HG03025 (cell line): Measurements from ENCODE around the gene C19orf33.

Source experiments
- ATAC-seq: cut with Tn5 transposase; IDR thresholded peaks from one replicate; pipeline ENCODE4 v1.9.1; 2021; ENCODE audit warnings: mild to moderate bottlenecking, moderate library complexity; ENCODE audit not compliant: unreplicated experiment, low FRiP score

C19orf33 gene

GRCh38 chr19:38308006-38308766 is 4.1 kb downstream of the C19orf33 start:
- ATAC-seq: no peak

DNA sequence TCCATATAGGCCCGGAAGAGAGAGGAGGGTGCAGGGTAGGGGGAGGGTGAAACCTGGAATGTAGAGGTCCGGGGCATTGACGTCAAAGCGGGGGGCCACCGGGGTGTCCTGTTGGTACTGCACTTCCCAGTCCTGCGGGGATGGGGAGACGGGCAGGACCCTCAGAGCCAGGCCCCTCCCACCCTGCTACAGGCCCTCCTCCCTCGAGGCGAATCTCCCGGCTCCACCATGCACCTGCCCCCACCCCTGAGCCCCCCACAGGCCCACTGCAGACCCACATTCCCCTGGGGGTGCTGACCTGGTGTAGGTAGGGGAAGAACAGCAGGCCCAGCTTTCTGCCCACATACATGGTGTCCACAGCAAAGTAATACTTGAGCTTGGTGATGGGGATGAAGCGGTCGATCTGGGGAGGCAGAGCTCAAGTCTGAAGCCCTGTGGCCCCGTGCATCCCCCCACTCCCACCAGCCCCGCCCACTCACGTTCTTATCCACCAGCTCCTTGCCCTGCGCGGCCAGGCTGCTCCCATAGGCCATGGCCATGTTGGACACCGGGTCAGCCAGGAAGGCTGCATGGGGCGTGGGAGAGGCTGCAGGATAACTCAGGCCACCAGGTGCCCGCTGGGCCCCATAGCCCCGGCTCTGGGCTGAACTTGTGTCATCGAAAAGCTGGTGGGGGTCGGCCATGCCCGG is 5.0 kb downstream of the C19orf33 start:
- ATAC-seq: no peak

- no peak for ATAC-seq
Measured at GRCh38 chr19:38309615-38310278, 5.7 kb downstream of the C19orf33 start.

DNA sequence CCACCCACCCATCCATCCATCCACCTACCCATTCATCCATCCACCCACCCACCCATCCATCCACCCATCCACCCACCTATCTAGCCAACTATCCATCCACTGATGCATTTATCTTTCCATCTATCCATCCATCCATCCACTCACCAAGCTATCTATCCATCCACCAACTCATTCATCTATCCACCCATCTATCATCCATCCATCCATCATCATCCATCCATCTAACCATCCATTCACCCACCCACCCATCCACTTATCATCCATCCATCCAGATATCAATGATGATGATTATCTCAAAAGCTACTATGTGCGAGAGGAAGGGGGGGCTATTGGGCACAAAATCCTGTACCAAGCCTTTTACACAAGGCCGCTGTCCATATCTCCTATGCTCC is 6.2 kb downstream of the C19orf33 start:
- no peak for ATAC-seq

DNA sequence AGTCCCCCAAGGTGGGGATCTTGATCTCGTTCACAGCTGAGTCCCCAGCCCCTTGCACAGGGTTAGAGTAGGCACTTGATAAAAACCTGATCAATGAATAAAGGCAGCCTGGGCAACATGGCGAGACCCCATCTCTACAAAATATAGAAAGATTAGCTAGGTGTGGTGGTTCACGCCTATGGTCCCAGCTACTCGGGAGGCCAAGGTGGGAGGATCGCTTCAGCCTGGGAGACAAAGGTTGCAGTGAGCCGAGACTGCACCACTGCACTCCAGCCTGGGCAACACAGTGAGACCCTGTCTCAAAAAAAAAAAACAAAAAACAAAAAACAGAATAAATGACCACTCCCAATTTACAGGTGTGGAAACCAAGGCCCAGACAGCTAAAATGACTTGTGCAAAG is 6.9 kb downstream of the C19orf33 start:
- no peak for ATAC-seq

GRCh38 chr19:38315657-38316476 is 11.8 kb downstream of the C19orf33 start, which contains the start of gene YIF1B:
Gene YIF1B, minus strand, starts transcription at chr19:38315947. Its CDS starts 30 bp downstream, at chr19:38315917.
- ATAC-seq: peak; percentile 78

DNA sequence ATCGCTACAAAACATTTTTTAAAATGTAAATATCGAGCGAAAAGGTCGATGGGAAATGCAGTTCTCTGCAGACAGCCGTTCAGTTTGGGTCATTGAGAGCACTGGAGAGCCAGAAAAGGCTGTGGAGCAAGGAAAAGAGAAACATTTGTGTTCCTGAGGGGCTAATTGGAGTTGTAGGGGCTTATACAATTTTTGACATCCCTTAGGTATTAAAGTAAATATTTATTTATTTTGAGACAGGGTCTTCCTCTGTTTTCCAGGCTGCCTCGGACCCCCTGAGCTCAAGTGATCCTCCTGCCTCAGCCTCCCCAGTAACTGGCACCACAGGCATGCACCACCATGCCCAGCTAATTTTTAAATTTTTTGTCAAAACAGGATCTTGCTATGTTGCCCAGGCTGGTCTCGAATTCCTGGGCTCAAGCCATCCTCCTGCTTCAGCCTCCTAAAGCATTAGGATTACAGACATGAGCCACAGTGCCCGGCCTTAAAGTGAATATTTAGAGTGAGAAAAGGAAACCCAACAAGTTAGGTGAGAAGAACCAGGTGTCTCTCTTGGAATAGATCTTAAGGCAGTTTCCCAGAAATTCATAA is 12.5 kb downstream of the C19orf33 start:
- ATAC-seq: peak; percentile 7

DNA sequence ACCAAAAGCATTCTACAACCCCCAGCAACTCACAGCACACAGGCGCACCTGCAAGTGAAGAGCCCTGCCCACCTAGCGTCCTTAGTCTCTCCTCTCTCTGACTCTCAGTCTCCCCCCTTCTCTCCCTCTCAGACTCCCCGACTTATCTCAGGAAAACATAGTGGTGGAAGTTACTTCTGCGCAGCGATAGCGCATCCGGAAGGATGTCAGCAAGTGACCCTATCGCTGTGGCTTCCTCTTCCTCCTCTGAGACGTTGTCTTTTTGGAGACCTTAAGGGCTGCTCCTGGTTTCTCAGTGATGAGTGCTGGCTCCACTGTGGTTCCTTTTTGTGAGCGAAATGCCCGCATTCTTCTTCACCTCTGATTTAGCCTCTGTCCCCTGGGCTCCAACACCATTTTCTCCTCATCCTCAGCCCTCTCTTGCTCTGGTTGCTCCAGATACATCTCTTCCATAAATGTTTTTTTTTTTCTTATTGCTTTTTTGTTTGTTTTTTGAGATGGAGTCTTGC is 13.1 kb downstream of the C19orf33 start:
- ATAC-seq: no peak

DNA sequence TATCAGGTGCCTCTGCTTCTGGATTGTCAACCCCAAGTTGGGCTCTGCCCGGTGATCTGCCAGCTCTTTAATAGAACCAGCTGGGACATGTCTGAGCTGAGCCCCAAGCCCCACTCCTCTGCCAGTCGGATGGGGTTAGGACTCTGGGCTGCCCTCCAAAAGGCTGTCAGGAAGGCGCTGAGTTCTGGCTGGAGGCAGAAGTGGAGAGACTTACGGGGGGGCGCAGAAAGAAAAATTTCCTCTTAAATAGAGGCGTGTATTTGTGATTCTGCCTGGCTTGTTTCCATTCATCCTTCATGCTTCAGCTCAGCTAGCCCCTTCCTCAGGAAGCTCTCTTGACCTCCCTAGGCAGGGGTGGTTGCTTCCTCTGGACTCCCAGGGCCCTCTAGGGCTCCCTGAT is 14.6 kb downstream of the C19orf33 start:
- no peak for ATAC-seq

GRCh38 chr19:38319421-38320258 is 15.6 kb downstream of the C19orf33 start, which contains the start of gene KCNK6:
Gene KCNK6, plus strand, starts transcription at chr19:38319845. Its CDS starts 106 bp downstream, at chr19:38319951.
- ATAC-seq: no peak

DNA sequence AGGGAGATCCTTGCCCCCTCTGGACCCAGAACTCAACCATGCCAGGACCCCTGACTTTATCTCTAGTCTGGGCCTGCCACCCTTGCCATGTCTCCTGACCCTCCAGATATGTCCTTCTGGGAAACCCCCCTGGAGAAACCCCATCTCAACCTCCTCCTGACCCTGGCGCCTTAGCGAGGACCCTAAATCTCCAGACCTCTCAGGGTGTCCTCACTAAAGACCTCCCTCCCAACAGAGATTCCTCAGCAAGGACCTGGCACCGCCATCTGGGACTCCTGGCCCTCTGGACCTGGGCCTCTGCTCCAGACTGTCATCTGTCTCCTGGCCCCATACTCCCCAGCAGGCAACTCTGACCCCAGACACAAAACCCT is 16.9 kb downstream of the C19orf33 start:
- ATAC-seq: no peak

DNA sequence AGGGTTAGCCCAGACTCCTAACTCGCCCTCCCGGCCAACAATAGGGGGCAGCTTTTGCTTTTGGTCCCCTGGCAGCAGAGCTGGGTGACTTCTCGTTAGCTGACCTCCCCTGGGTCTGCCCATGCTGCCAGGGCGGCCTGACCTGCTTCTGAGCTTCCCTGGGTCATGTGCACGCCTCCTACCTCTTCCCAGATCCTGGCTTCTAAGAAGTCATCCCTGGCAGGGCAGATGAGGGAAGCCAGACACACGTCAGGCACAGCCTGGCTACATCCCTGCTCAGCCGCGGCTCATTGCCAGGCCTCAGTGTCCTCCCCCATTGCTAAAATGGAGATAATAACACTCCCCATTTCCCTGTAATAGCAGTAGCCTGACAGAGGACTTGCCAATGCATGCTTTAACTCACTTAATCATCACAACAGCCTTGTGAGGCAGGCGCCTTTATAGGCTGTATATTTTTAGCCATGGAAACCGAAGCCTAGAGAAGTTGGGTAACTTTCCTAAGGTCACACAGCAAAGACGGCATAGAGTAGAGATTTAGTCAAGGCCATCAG is 17.7 kb downstream of the C19orf33 start:
- no peak for ATAC-seq

GRCh38 chr19:38323291-38323690 is 19.2 kb downstream of the C19orf33 start:
- no peak for ATAC-seq

DNA sequence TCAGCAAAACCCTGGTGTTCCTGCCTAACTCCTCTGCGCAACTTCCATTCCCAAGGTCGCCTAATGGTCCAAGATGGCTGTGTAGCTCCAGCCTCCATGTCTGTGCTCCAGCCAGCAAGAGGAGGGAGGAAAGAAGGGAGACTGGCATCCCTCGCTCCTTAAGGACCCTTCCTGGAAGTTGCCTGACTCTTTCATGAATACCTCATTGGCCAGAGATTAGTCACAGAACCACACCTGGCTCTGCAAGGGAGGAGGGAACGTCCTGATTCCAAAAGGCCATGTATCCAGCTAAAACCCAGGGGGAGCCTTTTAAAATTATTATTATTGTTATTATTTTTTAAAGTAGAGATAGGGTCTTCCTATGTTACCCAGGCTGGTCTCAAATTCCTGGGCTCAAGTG is 20.4 kb downstream of the C19orf33 start:
- ATAC-seq: no peak

DNA sequence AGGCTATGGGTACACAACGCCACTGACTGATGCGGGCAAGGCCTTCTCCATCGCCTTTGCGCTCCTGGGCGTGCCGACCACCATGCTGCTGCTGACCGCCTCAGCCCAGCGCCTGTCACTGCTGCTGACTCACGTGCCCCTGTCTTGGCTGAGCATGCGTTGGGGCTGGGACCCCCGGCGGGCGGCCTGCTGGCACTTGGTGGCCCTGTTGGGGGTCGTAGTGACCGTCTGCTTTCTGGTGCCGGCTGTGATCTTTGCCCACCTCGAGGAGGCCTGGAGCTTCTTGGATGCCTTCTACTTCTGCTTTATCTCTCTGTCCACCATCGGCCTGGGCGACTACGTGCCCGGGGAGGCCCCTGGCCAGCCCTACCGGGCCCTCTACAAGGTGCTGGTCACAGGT is 22.5 kb downstream of the C19orf33 start:
- no peak for ATAC-seq

- ATAC-seq: no peak
Measured at GRCh38 chr19:38329651-38330050, 25.6 kb downstream of the C19orf33 start.

DNA sequence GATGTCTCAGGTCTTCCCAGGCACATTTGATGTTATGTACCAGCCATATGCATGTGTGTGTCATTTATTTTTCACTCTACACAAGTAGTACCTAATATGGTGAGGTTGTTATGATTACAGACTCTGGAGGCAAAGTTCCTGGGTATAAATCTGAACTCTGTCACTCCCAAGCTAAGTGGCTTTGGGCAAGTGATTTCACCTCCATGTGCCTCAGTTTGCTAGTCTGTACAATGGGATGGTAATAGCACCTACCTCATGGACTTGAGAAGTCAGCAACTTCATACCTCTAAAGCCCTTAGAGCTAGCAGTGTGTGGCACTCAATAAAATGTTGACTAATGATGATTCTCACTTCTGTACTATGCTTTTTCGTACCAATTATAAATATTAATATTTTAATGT is 27.7 kb downstream of the C19orf33 start:
- no peak for ATAC-seq

- ATAC-seq: no peak
Measured at GRCh38 chr19:38333245-38333644, 29.2 kb downstream of the C19orf33 start.
